Measurements from ENCODE around the gene SIMC1. TPM values are rescaled to one million over a fixed set of nuclear protein-coding genes. Genes with fewer than 3 reads are reported as not detected.
"Not testable (repeated sequence)": the region's sequence is repeated elsewhere in the genome, so short reads cannot be mapped to it uniquely, and the experiment has no call there.

SIMC1 gene
- total and polyA plus RNA-seq, 2 experiments from 2014 or later: 3.5 to 8.6 TPM

DNA sequence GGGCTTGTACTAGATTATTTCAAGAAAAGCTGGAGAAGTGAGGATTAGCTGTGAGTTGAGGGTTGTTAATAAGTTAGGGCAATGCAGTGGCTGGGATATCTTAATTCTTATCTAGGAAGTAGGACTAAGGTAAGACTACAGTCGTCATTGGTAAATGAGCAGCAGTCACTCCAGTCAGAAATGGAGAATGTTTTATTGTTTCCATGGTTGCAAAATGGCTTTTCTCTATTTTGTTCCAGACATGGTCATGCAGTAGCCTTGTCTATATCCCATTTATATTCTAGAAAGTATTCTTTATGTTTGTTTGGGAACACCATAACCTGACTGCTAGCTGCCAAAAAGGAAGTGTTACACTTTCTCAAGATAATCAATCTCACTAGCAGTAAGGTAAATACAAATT is 9.9 kb upstream of the SIMC1 start:
- in situ Hi-C loops (cut with MboI); H3K36me3 ChIP-seq (ENCODE audit: low read depth); H3K79me2 ChIP-seq (ENCODE audit: insufficient read depth); H3K9ac ChIP-seq; H4K20me1 ChIP-seq (ENCODE audit: insufficient read depth); H3K9me2 ChIP-seq (ENCODE audit: insufficient read depth); DNase-seq; H3F3A ChIP-seq (ENCODE audit: insufficient read depth); H3K27me3 ChIP-seq (replicated peaks; ENCODE audit: insufficient read depth); H3K27ac ChIP-seq; H3K4me3 ChIP-seq; H2AFZ ChIP-seq; H3K9me3 ChIP-seq (ENCODE audit: low read depth); H3K4me2 ChIP-seq (ENCODE audit: unreplicated experiment); H3K4me1 ChIP-seq (ENCODE audit: insufficient read depth): not testable (repeated sequence)
- 0 to 11% methylated on average over 1 of the region's 1 CpG for WGBS, 2 experiments (ENCODE audit: low coverage in 1 of 2, low lambda C conversion rate in 2 of 2, missing lambda C conversion rate in 2 of 2)

DNA sequence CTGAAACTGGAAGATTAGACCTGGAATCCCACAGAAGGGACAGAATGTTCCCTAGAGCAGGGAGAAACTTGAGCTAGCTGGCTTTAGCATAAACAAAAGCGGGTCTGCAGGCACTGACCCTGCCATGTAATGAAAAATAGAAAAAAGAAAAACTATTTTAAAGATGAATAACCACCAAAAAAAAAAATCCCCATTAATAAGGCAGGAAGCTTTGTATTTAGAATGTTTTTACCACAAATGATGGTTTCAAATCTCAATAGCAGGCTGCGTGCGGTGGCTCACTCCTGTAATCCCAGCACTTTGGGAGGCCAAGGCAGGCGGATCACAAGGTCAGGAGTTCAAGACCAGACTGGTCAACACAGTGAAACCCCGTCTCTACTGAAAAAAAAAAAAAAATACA is 5.0 kb upstream of the SIMC1 start:
- not testable (repeated sequence) for H3K27me3 ChIP-seq (replicated peaks; ENCODE audit: insufficient read depth)

DNA sequence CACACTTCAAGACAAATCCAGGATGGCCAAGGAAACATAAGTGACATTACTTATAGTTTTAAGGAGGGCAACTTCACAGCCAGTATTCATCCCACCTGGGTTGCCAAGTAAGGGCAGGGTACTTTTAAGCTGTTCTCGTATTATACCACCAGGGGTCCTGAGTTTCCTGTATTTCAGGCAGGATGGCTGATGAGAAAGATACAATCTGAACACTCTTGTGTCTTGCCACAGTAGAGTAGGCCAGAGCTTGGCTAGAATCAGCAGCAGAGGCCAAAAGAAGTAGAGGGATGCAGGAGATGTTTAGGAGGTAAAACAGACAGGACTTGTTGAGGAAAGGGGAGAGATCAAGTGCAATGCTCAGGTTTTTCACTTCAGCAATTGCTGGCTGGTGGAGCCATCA is 3.1 kb upstream of the SIMC1 start:
- H3K9ac ChIP-seq; H3K27ac ChIP-seq; H3K9me3 ChIP-seq (ENCODE audit: low read depth); H3K4me3 ChIP-seq; H3F3A ChIP-seq (ENCODE audit: insufficient read depth); H3K27me3 ChIP-seq (replicated peaks; ENCODE audit: insufficient read depth); in situ Hi-C loops (cut with MboI); H3K9me2 ChIP-seq (ENCODE audit: insufficient read depth); H2AFZ ChIP-seq; H3K79me2 ChIP-seq (ENCODE audit: insufficient read depth); H4K20me1 ChIP-seq (ENCODE audit: insufficient read depth); H3K36me3 ChIP-seq (ENCODE audit: low read depth); H3K4me2 ChIP-seq (ENCODE audit: unreplicated experiment); H3K4me1 ChIP-seq (ENCODE audit: insufficient read depth): not testable (repeated sequence)
- peak; percentile 46 for DNase-seq
- 12% methylated on average over 1 of the region's 1 CpG for WGBS, 2 experiments (ENCODE audit: low coverage in 1 of 2, low lambda C conversion rate in 2 of 2, missing lambda C conversion rate in 2 of 2)

More for the DNA sequence above, 5.0 kb upstream of the SIMC1 start:
- H3K36me3 ChIP-seq (ENCODE audit: low read depth); H3K4me1 ChIP-seq (ENCODE audit: insufficient read depth); in situ Hi-C loops (cut with MboI); H3F3A ChIP-seq (ENCODE audit: insufficient read depth); H3K4me2 ChIP-seq (ENCODE audit: unreplicated experiment); H3K4me3 ChIP-seq; H3K9me3 ChIP-seq (ENCODE audit: low read depth); H2AFZ ChIP-seq; DNase-seq; H3K9me2 ChIP-seq (ENCODE audit: insufficient read depth); H3K79me2 ChIP-seq (ENCODE audit: insufficient read depth); H3K27ac ChIP-seq; H4K20me1 ChIP-seq (ENCODE audit: insufficient read depth); H3K9ac ChIP-seq: not testable (repeated sequence)
- 77 to 81% methylated on average over 5 of the region's 5 CpGs for WGBS, 2 experiments (ENCODE audit: low coverage in 1 of 2, low lambda C conversion rate in 2 of 2, missing lambda C conversion rate in 2 of 2)

DNA sequence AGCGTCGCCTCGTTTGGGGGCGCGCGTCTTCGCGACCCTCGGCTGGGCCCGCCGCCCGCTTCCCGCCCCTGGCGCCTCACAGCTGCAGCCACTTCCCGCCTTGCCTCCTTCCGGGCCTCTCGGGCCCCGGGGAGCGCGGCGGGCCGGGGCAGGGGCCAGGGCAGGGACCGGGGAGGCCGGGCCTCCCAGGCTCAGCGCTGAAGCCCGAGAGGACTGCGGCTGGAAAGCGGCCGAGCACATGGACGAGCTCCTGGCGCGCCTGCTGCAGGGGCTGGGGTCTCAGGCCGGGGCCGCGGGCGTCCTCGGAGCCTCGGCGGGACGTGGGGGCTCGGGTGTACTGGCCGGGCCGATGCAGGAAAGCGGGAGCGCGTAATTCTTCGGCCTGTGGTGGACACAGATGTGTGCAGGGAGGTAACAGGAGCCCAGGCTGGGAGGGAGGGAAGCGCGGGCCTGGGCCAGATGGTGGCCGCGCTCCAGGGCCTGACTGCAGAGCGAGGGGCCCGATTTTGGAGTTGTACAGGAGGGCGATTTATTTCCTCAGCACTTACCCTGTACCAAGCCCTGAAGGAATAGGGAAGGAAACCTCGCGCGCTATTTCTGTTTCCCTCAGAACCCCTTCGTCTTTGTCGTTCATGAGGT is 540 bp downstream of the SIMC1 start:
- in situ Hi-C loops (cut with MboI); DNase-seq; H2AFZ ChIP-seq; H3F3A ChIP-seq (ENCODE audit: insufficient read depth); H3K9me2 ChIP-seq (ENCODE audit: insufficient read depth); H3K4me1 ChIP-seq (ENCODE audit: insufficient read depth); H3K9me3 ChIP-seq (ENCODE audit: low read depth); H3K36me3 ChIP-seq (ENCODE audit: low read depth); H3K4me2 ChIP-seq (ENCODE audit: unreplicated experiment); H4K20me1 ChIP-seq (ENCODE audit: insufficient read depth); H3K79me2 ChIP-seq (ENCODE audit: insufficient read depth); H3K27ac ChIP-seq; H3K27me3 ChIP-seq (replicated peaks; ENCODE audit: insufficient read depth): not testable (repeated sequence)
- no CpG with 5 or more reads among the region's 59 CpGs for WGBS, 2 experiments (ENCODE audit: low coverage in 1 of 2, low lambda C conversion rate in 2 of 2, missing lambda C conversion rate in 2 of 2)
- H3K4me3 ChIP-seq: peak overlapping the region; percentile 67
- peak overlapping the region; percentile 57; the same call in 1 of the 2 replicates for H3K9ac ChIP-seq

DNA sequence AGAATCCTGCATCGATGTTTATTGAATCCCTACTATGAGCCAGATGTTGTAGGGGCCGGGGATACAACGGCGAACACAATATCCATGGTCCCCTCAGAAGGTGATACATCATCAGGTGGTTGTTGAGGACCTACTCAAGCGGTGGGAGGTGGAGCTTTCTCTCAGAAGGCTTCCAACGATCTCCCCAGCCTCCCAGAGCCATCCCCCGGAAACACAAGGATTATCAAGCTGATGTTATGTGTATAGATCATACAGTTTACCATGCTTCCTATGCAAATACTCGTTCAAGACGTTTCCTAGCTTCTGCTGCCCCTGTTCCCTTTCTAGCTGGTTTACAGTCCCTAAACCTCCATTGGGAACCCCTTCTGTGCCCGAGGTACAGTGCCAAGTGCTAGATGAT is 1.1 kb downstream of the SIMC1 start:
- H2AFZ ChIP-seq; H3K79me2 ChIP-seq (ENCODE audit: insufficient read depth); H4K20me1 ChIP-seq (ENCODE audit: insufficient read depth); H3K36me3 ChIP-seq (ENCODE audit: low read depth); H3K9me3 ChIP-seq (ENCODE audit: low read depth); H3K27ac ChIP-seq; H3K4me2 ChIP-seq (ENCODE audit: unreplicated experiment); H3F3A ChIP-seq (ENCODE audit: insufficient read depth); H3K4me1 ChIP-seq (ENCODE audit: insufficient read depth); H3K9me2 ChIP-seq (ENCODE audit: insufficient read depth); DNase-seq; H3K27me3 ChIP-seq (replicated peaks; ENCODE audit: insufficient read depth); H3K4me3 ChIP-seq; H3K9ac ChIP-seq; in situ Hi-C loops (cut with MboI): not testable (repeated sequence)
- WGBS, 2 experiments (ENCODE audit: low coverage in 1 of 2, low lambda C conversion rate in 2 of 2, missing lambda C conversion rate in 2 of 2): no CpG with 5 or more reads among the region's 10 CpGs

DNA sequence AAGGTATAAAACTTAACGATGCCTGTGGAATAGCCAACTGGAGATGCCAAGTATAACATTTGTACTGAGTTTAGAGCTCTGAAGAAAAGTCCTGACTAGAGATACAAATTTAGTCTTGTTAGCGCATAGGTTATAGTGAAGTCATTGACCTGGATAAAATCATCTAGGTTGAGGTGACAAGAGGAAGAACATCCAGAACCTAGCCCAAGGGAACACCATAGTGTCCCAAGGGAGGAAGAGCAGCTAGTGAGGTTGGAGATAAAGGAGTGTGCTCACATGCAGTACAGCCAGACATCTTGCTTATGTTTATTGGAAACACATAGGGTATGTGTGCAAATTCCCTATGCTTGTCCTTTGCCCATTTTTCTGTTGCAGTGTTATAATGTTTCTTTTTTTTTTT is 6.1 kb downstream of the SIMC1 start:
- H3K79me2 ChIP-seq (ENCODE audit: insufficient read depth); DNase-seq; H3K9me2 ChIP-seq (ENCODE audit: insufficient read depth); H3K36me3 ChIP-seq (ENCODE audit: low read depth); H3K4me3 ChIP-seq; H3K9me3 ChIP-seq (ENCODE audit: low read depth); H3K4me1 ChIP-seq (ENCODE audit: insufficient read depth); H3K27ac ChIP-seq; H3K27me3 ChIP-seq (replicated peaks; ENCODE audit: insufficient read depth); H3F3A ChIP-seq (ENCODE audit: insufficient read depth); in situ Hi-C loops (cut with MboI); H3K4me2 ChIP-seq (ENCODE audit: unreplicated experiment); H3K9ac ChIP-seq; H2AFZ ChIP-seq; H4K20me1 ChIP-seq (ENCODE audit: insufficient read depth): not testable (repeated sequence)
- WGBS, 2 experiments (ENCODE audit: low coverage in 1 of 2, low lambda C conversion rate in 2 of 2, missing lambda C conversion rate in 2 of 2): 100% methylated on average over 1 of the region's 2 CpGs

DNA sequence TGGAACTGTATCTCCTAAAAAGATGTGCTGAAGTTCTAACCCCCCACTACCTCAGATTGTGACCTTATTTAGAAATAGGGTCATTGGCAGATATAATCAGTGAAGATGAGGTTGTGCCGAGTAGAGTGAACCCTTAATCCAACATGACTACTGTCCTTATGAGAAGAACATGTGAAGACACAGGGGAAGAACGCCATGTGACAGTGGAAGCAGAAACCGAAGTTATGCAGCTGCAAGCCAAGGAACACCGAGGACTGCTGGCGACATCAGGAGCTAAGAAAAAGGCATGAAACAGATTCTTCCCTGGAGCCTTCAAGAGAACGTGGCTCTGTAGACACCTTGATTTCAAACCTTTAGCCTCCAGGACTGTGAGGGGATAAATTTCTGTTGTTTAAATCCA is 6.8 kb downstream of the SIMC1 start:
- H4K20me1 ChIP-seq (ENCODE audit: insufficient read depth); H3K36me3 ChIP-seq (ENCODE audit: low read depth); H3K4me3 ChIP-seq; H3K79me2 ChIP-seq (ENCODE audit: insufficient read depth); H3K9me2 ChIP-seq (ENCODE audit: insufficient read depth); H3K27me3 ChIP-seq (replicated peaks; ENCODE audit: insufficient read depth); DNase-seq; H3K27ac ChIP-seq; H3K9ac ChIP-seq; H3F3A ChIP-seq (ENCODE audit: insufficient read depth); H3K9me3 ChIP-seq (ENCODE audit: low read depth); H3K4me2 ChIP-seq (ENCODE audit: unreplicated experiment); H2AFZ ChIP-seq; in situ Hi-C loops (cut with MboI); H3K4me1 ChIP-seq (ENCODE audit: insufficient read depth): not testable (repeated sequence)
- 38 to 39% methylated on average over 5 to 6 of the region's 6 CpGs for WGBS, 2 experiments (ENCODE audit: low coverage in 1 of 2, low lambda C conversion rate in 2 of 2, missing lambda C conversion rate in 2 of 2)

DNA sequence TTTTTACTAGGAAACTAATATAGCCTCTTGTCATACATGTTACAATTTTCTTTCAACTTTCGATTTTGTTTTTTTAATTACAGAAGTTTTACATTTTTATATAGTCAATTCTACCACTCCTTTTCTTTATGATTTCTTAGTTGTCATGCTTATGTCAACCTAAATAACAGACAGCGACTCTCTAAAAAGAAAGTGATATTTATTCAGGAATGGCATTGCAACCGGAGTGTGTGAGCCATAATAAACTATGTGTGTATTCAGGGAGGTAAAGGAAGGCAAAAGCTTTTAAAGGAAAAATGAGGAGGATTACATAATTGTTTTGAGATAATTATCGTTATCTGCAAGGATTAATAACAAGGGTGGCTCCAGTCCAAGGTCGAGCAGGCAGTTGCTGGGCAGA is 7.3 kb downstream of the SIMC1 start:
- not testable (repeated sequence) for H3K4me3 ChIP-seq

More for the DNA sequence above, 7.3 kb downstream of the SIMC1 start:
- H3K4me1 ChIP-seq (ENCODE audit: insufficient read depth); H3K4me2 ChIP-seq (ENCODE audit: unreplicated experiment); in situ Hi-C loops (cut with MboI); DNase-seq; H3K79me2 ChIP-seq (ENCODE audit: insufficient read depth); H3K27me3 ChIP-seq (replicated peaks; ENCODE audit: insufficient read depth); H3K9me2 ChIP-seq (ENCODE audit: insufficient read depth); H3K9me3 ChIP-seq (ENCODE audit: low read depth); H3K36me3 ChIP-seq (ENCODE audit: low read depth); H3K27ac ChIP-seq; H4K20me1 ChIP-seq (ENCODE audit: insufficient read depth); H2AFZ ChIP-seq; H3K9ac ChIP-seq; H3F3A ChIP-seq (ENCODE audit: insufficient read depth): not testable (repeated sequence)
- WGBS, 2 experiments (ENCODE audit: low coverage in 1 of 2, low lambda C conversion rate in 2 of 2, missing lambda C conversion rate in 2 of 2): 78 to 81% methylated on average over 5 of the region's 5 CpGs
